ENCODE measurements around the gene ECSIT. TPM values are rescaled to one million over a fixed set of nuclear protein-coding genes. Genes with fewer than 3 reads are reported as not detected.
"Not testable (repeated sequence)": the region's sequence is repeated elsewhere in the genome, so short reads cannot be mapped to it uniquely, and the experiment has no call there.

The ECSIT gene
- total and polyA plus RNA-seq, 2 experiments from 2014 or later: 36.6 to 66.5 TPM

- peaks cover 5% of the 10 kb centered on the region for H3K27me3 Mint-ChIP-seq (ENCODE audit: insufficient read depth, low read depth, poor library complexity)
- ATAC-seq: no peak
- Histone ChIP-seq H3K79me2 (replicated peaks; ENCODE audit: insufficient read depth) (no peaks in the 10 kb centered on the region), H3K4me3 (no peak overlapping the region), H2AFZ (no peak overlapping the region), H3K27me3 (ENCODE audit: insufficient read depth) (no peaks in the 10 kb centered on the region), H3K27ac (ENCODE audit: low read depth) (no peak overlapping the region), H3K4me2 (no peak overlapping the region), H3K36me3 (ENCODE audit: insufficient read depth) (no peaks in the 10 kb centered on the region), H3K9me2 (ENCODE audit: insufficient read depth) (no peaks in the 10 kb centered on the region), H3F3A (replicated peaks; ENCODE audit: low read depth) (no peaks in the 10 kb centered on the region), H3K4me1 (ENCODE audit: insufficient read depth) (no peaks in the 10 kb centered on the region), H4K20me1 (replicated peaks; ENCODE audit: insufficient read depth) (no peaks in the 10 kb centered on the region)
- H3K4me1 Mint-ChIP-seq: no peaks in the 10 kb centered on the region
- no peak for TF ChIP-seq JUNB (IDR thresholded peaks at IDR 0.05; ENCODE audit: unreplicated experiment)
- TF ChIP-seq NANOG (IDR thresholded peaks at IDR 0.05; ENCODE audit: borderline replicate concordance): no peak
- TF ChIP-seq ZNF114 (CRISPR knock-in tag; IDR thresholded peaks at IDR 0.05): no peak
- no peak for TF ChIP-seq REST (IDR thresholded peaks at IDR 0.05; ENCODE audit: unreplicated experiment)
- no peak for TF ChIP-seq EZH2 (IDR thresholded peaks at IDR 0.05; ENCODE audit: low read depth, unreplicated experiment)
- H3K27ac Mint-ChIP-seq: no peak overlapping the region
- no peaks in the 10 kb centered on the region for H3K36me3 Mint-ChIP-seq (ENCODE audit: low read depth)
- no peaks in the 10 kb centered on the region for H3K9me3 Mint-ChIP-seq
- no peak overlapping the region for H3K4me3 Mint-ChIP-seq
- no peak for DNase-seq (ENCODE audit: low spot score)
These were observed 37.2 kb upstream of the ECSIT start for GRCh38 chr19:11566164-11566563.

- not testable (repeated sequence) for H4K20me1 ChIP-seq (replicated peaks; ENCODE audit: insufficient read depth); H3K4me3 ChIP-seq; H3K27ac Mint-ChIP-seq; H3K4me3 Mint-ChIP-seq; H3K9me3 Mint-ChIP-seq; H2AFZ ChIP-seq; H3F3A ChIP-seq (replicated peaks; ENCODE audit: low read depth); H3K4me1 Mint-ChIP-seq; H3K36me3 Mint-ChIP-seq (ENCODE audit: low read depth); H3K27me3 ChIP-seq (ENCODE audit: insufficient read depth); H3K4me1 ChIP-seq (ENCODE audit: insufficient read depth); H3K79me2 ChIP-seq (replicated peaks; ENCODE audit: insufficient read depth); H3K27me3 Mint-ChIP-seq (ENCODE audit: insufficient read depth, low read depth, poor library complexity); DNase-seq (ENCODE audit: low spot score); H3K4me2 ChIP-seq; H3K36me3 ChIP-seq (ENCODE audit: insufficient read depth); H3K27ac ChIP-seq (ENCODE audit: low read depth); H3K9me2 ChIP-seq (ENCODE audit: insufficient read depth); ATAC-seq
These were observed 36.7 kb upstream of the ECSIT start for GRCh38 chr19:11565649-11565980.

- H3K4me1 ChIP-seq (ENCODE audit: insufficient read depth); DNase-seq (ENCODE audit: low spot score); H3K4me3 Mint-ChIP-seq; H3K27ac ChIP-seq (ENCODE audit: low read depth); H3K9me3 Mint-ChIP-seq; H4K20me1 ChIP-seq (replicated peaks; ENCODE audit: insufficient read depth); H3F3A ChIP-seq (replicated peaks; ENCODE audit: low read depth); H3K36me3 Mint-ChIP-seq (ENCODE audit: low read depth); H3K4me3 ChIP-seq; H3K79me2 ChIP-seq (replicated peaks; ENCODE audit: insufficient read depth); H3K27ac Mint-ChIP-seq; H3K4me2 ChIP-seq; ATAC-seq; H3K36me3 ChIP-seq (ENCODE audit: insufficient read depth); H2AFZ ChIP-seq; H3K27me3 ChIP-seq (ENCODE audit: insufficient read depth); H3K9me2 ChIP-seq (ENCODE audit: insufficient read depth); H3K27me3 Mint-ChIP-seq (ENCODE audit: insufficient read depth, low read depth, poor library complexity); H3K4me1 Mint-ChIP-seq: not testable (repeated sequence)
These were observed 35.3 kb upstream of the ECSIT start for GRCh38 chr19:11564082-11564807.

All from GM23338 (cell line).